Umbilical cord (tissue), 2 donors: ENCODE data around the gene ACTL10. TPM values are rescaled to one million over a fixed set of nuclear protein-coding genes. Genes with fewer than 3 reads are reported as not detected.
"Not testable (repeated sequence)": the region's sequence is repeated elsewhere in the genome, so short reads cannot be mapped to it uniquely, and the experiment has no call there.

ENCODE experiments used
- DNase-seq: peaks from one replicate; pipeline ENCODE4 v3.0.0-alpha.2; 2015; ENCODE audit warnings: low spot score
- total RNA-seq: library from RNA; depleted of rRNA; stranded (reverse); fragments of >200 nt; gene quantifications from one replicate; pipeline ENCODE4 v1.2.3, GENCODE V29; 2014; ENCODE audit warnings: low replicate concordance; ENCODE audit not compliant: insufficient read depth

ACTL10 gene
- not detected for total RNA-seq

- DNase-seq = peak; percentile 99
Measured at GRCh38 chr20:33666293-33667244, at the start of gene ACTL10. Gene ACTL10 (plus strand): TSS chr20:33666943. CDS start chr20:33667498, 555 bp downstream.

- no peak for DNase-seq
Measured at GRCh38 chr20:33621717-33622400, 44.9 kb upstream of the ACTL10 start.

- no peak for DNase-seq
Measured at GRCh38 chr20:33622705-33623365, 43.9 kb upstream of the ACTL10 start.

- DNase-seq = no peak
Measured at GRCh38 chr20:33624399-33624798, 42.3 kb upstream of the ACTL10 start.

GRCh38 chr20:33626190-33626589 lies 40.6 kb upstream of the ACTL10 start:
- no peak for DNase-seq

GRCh38 chr20:33627577-33628216 lies 39.0 kb upstream of the ACTL10 start:
- no peak for DNase-seq

- no peak for DNase-seq
Measured at GRCh38 chr20:33629533-33629932, 37.2 kb upstream of the ACTL10 start.

- no peak for DNase-seq
Measured at GRCh38 chr20:33629979-33630378, 36.8 kb upstream of the ACTL10 start.

GRCh38 chr20:33630507-33630906 lies 36.2 kb upstream of the ACTL10 start:
- DNase-seq = no peak

- not testable (repeated sequence) for DNase-seq
Measured at GRCh38 chr20:33631910-33632309, 34.8 kb upstream of the ACTL10 start.

GRCh38 chr20:33635341-33635740 lies 31.4 kb upstream of the ACTL10 start:
- DNase-seq = no peak

- no peak for DNase-seq
Measured at GRCh38 chr20:33636776-33637175, 30.0 kb upstream of the ACTL10 start.

GRCh38 chr20:33640287-33640686 lies 26.5 kb upstream of the ACTL10 start:
- DNase-seq = no peak

GRCh38 chr20:33644313-33645071 lies 22.3 kb upstream of the ACTL10 start:
- no peak for DNase-seq

GRCh38 chr20:33645072-33645358 lies 21.7 kb upstream of the ACTL10 start:
- DNase-seq = no peak

- DNase-seq = no peak
Measured at GRCh38 chr20:33645396-33645795, 21.3 kb upstream of the ACTL10 start.

GRCh38 chr20:33646191-33646590 lies 20.6 kb upstream of the ACTL10 start:
- DNase-seq = no peak

GRCh38 chr20:33646959-33647602 lies 19.7 kb upstream of the ACTL10 start:
- DNase-seq = not testable (repeated sequence)

- DNase-seq = no peak
Measured at GRCh38 chr20:33647603-33648395, 18.9 kb upstream of the ACTL10 start.
